ENCODE measurements around the gene RWDD1.

DNA sequence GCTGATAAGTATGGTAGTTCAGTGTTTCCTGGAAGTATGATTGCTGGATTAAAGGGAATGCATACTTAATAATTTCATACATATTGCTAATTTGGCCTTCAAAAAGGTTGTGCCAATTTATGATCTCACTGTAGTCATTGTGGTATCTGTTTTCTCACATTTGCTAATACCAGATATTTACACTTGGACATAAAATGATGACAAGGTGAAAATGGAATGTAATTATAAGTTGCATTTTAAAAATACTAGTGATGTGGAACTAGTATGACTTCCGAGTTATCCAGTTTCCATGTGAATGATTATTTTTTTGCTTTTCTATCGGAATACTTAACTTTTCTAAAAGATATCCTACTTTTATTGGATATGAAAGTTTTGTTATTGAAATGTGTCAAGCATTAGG lies 15.4 kb downstream of the RWDD1 start:
- TF ChIP-seq, protein P1, sequence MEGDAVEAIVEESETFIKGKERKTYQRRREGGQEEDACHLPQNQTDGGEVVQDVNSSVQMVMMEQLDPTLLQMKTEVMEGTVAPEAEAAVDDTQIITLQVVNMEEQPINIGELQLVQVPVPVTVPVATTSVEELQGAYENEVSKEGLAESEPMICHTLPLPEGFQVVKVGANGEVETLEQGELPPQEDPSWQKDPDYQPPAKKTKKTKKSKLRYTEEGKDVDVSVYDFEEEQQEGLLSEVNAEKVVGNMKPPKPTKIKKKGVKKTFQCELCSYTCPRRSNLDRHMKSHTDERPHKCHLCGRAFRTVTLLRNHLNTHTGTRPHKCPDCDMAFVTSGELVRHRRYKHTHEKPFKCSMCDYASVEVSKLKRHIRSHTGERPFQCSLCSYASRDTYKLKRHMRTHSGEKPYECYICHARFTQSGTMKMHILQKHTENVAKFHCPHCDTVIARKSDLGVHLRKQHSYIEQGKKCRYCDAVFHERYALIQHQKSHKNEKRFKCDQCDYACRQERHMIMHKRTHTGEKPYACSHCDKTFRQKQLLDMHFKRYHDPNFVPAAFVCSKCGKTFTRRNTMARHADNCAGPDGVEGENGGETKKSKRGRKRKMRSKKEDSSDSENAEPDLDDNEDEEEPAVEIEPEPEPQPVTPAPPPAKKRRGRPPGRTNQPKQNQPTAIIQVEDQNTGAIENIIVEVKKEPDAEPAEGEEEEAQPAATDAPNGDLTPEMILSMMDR (IDR thresholded peaks at IDR 0.05) = no peak
- TF ChIP-seq EP300 (IDR thresholded peaks at IDR 0.05) (no peak), POLR2A (IDR thresholded peaks at IDR 0.05) (no peak), POLR2AphosphoS5 (IDR thresholded peaks at IDR 0.05) (no peak)

All from gastroesophageal sphincter (tissue), 3 donors.